ENCODE measurements around the gene CACNA1S.

GRCh38 chr1:201131398-201131797 lies 19.2 kb upstream of the CACNA1S start:
- TF ChIP-seq CTCF (IDR thresholded peaks at IDR 0.05; ENCODE audit: insufficient read depth, low read length, poor library complexity, severe bottlenecking), result no peak
- TF ChIP-seq EZH2phosphoT487 (conservative IDR thresholded peaks at IDR 0.05; ENCODE audit: low read length), result no peak
